GM21447 (cell line): ENCODE data around the gene SRRM5.
A peak's percentile ranks its signal among the peaks of the same experiment; 100 is the strongest.
"Not testable (repeated sequence)": the region's sequence is repeated elsewhere in the genome, so short reads cannot be mapped to it uniquely, and the experiment has no call there.

Source experiments
- ATAC-seq: cut with Tn5 transposase; IDR thresholded peaks from one replicate; pipeline ENCODE4 v1.9.1; 2021; ENCODE audit not compliant: unreplicated experiment

Gene SRRM5

GRCh38 chr19:43591904-43592772 lies 19.8 kb upstream of the SRRM5 start:
- no peak for ATAC-seq

GRCh38 chr19:43592800-43593350 lies 19.0 kb upstream of the SRRM5 start:
- ATAC-seq, result no peak

DNA sequence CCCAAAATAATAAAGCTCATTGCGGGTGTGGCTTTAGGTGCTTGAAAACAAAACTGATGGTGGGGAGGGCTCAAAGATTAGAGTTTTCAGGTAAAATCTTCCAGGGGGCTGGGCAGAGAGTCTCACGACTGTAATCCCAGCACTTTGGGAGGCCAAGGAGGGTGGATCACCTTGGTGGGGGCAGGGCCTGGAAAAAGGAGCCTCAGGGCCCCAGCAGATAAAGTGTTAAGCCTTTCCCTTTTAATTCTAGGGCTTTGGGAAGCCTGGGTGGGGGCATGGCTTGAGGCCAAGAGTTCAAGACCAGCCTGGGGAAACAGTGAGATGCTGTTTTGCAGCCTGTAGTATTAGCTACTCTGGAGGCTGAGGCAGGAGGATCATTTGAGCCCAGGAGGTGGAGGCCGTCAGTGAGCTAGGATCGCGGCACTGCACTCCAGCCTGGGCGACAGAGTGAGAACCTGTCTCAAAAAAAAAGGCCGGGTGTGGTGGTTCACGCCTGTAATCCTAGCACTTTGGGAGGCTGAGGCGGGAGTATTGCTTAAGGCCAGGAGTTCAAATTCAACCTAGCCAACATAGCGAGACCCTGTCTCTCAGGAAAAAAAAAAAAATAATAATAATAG lies 17.7 kb upstream of the SRRM5 start:
- no peak for ATAC-seq

DNA sequence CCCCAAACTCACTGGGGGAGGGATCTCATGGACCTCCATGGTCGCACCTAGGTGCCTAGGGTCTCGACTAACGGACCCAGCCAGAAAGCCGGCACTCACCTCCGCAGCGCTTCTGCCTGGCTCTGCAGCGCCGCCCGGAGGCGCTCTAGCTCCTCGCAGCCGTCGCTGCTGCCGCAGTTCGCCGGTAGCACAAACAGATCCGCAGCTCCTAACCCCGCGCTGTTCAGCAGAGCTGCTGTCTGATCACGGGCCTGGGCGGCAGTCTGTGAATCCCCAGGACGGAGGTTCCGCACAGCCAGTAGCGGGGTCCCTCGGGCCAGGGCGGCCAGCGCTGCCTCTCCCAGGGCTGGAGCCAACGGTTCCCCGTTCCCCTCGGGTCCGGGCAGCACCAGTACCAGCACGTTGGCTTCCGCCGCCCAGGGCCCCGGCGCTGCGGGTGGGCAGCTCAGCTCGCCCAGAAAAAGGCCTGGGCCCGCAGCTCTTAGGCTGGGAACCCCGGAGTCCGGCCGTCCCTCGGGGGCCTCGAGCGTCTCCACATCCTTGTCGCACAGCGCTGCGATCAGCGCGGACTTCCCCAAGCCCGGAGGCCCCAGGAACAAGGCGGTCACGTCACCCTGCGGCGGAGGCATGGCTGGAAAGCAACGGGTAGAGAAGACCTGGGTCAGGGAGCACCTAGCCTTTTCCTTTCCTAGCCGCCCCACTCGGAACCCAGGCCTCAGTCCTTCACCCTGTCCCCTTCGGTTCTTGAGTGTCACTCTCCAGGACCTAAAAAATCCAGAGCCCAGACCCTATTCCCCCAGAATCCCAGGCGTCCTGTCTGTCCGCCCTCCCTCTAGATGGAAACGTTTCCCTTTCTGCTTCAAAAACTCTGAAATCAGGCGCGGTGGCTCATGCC lies 16.9 kb upstream of the SRRM5 start:
- no peak for ATAC-seq

- ATAC-seq, result peak; percentile 10
Observed at GRCh38 chr19:43595605-43595998, 16.3 kb upstream of the SRRM5 start.

- peak; percentile 80 for ATAC-seq
Observed at GRCh38 chr19:43595999-43596841, 15.7 kb upstream of the SRRM5 start, which contains the start of the genes IRGQ and ZNF576. TSS of gene IRGQ (minus strand) at chr19:43596134. CDS start at chr19:43595338, 796 bp downstream. TSS of gene ZNF576 (plus strand) at chr19:43596595. CDS start at chr19:43597109, 514 bp downstream.

DNA sequence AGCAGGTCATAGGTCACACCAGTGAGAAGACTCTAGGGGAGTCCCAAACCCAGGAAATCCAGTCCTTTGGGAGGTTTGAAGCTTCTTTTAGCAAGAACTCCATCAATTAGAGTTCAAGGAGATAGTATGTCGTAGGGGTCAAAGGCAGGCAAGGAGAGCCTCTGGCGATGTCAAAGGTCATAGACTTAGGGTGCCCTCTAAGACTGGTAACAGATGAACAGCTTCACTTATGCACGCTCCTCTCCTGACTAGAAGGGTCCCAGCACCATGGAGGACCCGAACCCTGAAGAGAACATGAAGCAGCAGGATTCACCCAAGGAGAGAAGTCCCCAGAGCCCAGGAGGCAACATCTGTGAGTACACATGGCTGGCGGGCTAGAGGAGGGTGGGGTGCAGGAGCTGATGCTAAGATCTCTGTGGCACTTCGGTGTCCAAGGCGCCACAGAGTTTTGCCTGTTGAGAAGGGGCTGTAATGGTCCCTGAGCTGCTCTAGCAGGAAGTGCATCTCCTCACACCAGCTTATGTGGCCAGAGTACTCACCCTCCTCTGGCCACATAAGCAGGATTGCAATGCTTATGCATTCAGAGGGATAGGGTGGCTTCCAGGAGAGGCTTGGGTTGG lies 14.9 kb upstream of the SRRM5 start:
- no peak for ATAC-seq

GRCh38 chr19:43597876-43598275 lies 14.0 kb upstream of the SRRM5 start:
- no peak for ATAC-seq

DNA sequence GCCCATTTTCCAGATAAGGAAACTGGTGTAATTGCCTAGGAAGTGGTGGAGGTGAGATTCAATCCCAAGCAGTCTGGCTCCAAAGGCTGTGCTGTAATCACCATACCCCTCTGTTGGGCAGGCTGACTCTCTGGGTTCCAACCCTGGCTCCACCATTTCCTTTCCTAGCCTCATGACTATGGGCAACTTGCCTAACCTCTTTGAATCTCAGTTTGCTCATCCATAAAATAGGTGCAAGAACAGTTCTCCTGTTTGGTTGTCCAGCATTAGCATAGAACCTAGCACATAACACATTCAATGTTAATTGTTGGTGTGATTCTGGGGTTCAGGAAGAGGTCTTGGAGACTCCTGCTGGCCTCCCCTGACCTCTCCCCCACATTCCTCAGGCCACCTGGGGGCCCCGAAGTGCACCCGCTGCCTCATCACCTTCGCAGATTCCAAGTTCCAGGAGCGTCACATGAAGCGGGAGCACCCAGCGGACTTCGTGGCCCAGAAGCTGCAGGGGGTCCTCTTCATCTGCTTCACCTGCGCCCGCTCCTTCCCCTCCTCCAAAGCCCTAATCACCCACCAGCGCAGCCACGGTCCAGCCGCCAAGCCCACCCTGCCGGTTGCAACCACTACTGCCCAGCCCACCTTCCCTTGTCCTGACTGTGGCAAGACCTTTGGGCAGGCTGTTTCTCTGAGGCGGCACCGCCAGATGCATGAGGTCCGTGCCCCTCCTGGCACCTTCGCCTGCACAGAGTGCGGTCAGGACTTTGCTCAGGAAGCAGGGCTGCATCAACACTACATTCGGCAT lies 13.2 kb upstream of the SRRM5 start:
- no peak for ATAC-seq

- ATAC-seq, result no peak
Observed at GRCh38 chr19:43599635-43600295, 12.1 kb upstream of the SRRM5 start.

- not testable (repeated sequence) for ATAC-seq
Observed at GRCh38 chr19:43600326-43600725, 11.6 kb upstream of the SRRM5 start.

DNA sequence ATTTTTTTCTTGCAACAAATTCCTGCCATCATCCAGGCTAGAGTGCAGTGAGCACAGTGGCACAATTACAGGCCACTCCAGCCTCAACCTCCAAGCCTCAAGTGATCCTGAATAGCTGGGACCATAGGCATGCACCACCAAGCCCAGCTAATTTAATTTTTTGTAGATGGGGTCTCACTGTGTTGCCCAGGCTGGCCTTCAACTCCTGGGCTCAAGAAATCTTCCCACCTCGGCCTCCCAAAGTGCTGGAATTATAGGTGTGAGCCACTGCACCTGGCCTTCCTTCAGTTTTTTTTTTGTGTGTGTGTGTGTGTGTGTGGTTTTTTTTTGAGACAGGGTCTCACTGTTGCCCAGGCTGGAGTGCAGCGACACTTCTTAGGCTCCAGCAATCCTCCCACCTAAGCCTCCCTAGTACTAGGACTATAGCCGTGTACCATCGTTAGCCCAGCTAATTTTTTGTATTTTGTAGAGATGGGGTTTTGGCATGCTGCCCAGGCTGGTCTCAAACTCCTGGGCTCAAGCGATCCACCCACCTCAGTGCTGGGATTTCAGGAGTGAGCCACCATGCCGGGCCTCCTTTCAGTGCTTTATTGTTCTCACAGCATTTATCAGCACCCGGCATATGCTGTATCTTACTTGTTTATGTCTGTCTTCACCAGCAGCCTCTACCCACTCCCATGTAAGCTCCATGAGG lies 5.9 kb upstream of the SRRM5 start:
- ATAC-seq, result no peak

DNA sequence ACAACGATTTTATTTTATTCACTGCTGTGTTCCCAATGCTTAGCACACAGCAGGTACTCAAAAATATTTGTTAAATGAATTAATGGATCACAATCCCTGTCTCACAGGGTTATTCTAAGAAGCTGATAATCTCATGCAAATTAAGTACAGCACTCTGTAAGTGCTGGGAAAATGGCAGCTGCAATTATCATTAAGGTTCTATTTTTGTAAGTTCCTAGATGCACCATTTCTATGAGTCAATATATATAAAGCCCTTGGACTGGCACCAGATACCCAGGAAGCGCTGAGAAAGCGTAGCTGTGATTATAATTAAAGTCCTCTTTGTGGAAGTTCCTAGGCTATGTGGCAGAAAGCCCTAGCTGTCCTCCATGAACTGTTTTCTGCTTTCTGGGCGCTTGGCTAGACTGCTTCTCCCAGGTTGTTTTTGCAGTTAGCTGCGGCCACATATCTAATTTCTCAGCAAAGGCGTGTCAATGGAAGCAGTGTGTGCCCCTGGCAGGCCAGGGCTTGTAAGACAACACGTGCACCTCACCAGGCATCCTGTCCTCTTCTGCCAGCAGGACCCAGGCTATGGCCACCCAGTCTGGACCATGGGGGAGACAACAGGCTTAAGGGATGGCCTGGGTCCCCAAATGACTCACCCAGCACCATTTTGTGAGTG lies 5.2 kb upstream of the SRRM5 start:
- ATAC-seq, result no peak

DNA sequence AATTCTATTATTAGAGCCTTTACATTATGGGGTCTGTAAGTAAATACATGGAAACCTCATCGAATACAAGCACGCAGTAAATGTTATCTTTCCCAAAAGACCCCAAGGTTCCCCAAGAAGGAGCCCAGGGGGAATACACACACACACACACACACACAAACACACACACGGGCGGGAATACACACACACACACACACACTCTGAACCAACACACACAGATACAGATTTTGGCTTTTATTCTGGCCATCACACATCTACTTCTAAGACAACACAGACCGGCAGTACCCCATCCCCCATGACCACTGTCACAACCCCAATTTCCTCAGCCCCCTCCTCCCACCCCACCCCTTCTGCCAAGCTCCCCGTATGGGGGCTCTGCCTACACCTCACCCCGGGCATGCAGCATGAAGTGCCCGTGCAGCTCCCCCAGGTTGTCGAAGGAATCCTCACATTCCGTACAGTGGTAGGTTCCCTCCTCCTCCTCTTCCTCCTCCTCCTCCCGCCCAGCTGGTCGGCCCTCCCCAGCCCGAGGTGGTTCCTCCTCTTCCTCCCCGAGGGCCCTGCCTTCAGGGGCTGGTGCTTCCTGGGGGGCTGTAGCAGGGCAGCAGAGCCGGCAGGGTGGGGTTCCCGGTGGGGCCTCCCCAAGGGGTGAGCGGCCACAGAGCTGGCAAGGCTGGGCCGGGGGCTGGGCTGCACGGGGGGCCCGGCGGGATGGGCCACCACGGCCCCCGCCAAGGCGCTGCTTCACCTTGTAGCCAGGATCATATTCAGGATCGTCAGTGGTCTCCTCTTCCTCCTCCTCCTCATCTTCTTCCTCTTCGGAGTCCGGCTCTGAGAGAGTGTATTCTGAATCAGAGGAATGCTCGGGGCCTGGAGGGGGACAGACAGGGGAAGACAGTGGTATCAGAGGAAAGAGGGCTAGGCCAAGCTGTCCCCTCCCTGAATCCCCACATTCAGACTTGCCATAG lies 4.4 kb upstream of the SRRM5 start:
- ATAC-seq, result no peak

DNA sequence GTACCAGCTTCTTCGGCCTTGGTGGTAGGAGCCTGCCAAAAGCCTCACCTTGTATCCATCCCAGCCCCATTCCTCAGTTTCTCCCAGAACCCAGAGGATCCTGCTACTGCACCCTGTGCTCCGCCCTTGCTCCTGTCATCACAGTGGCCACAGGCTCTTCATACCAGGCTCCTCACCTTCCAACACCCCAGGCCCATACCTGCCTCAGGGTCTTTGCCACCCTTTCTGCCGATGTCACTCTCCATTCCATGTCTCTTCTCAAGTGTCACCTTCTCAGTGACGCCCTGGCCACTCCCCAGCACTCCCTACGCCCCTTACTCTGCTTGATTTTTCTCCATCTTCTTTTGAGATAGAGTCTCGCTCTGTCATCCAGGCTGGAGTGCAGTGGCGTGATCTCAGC lies 2.0 kb upstream of the SRRM5 start:
- ATAC-seq, result no peak

DNA sequence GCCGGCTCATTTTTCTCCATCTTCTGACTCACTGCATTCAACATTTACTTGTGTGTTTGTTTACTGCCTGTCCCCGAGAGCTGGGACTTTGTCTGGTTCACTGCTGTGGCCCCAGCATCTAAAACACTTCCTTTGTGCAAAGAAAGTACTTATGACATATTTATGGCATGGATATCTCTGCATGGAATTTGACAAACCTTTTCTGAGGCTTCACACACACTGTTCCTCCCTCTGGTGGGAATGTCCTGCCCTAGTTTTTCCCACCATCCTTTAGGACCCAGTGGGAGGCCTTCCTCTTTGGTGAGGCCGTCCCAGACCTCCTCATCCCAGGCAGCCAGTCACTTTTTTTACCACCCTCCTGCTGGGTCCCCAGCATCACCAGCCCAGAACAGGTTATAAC lies 1.4 kb upstream of the SRRM5 start:
- no peak for ATAC-seq
